GM19397 (cell line): ENCODE results near the gene MTLN.
"Not testable (repeated sequence)": the region's sequence is repeated elsewhere in the genome, so short reads cannot be mapped to it uniquely, and the experiment has no call there.

Source experiments
- ATAC-seq: cut with Tn5 transposase; IDR thresholded peaks from one replicate; pipeline ENCODE4 v1.9.1; 2021; ENCODE audit warnings: mild to moderate bottlenecking, moderate library complexity; ENCODE audit not compliant: unreplicated experiment

Gene MTLN, protein sequence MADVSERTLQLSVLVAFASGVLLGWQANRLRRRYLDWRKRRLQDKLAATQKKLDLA

DNA sequence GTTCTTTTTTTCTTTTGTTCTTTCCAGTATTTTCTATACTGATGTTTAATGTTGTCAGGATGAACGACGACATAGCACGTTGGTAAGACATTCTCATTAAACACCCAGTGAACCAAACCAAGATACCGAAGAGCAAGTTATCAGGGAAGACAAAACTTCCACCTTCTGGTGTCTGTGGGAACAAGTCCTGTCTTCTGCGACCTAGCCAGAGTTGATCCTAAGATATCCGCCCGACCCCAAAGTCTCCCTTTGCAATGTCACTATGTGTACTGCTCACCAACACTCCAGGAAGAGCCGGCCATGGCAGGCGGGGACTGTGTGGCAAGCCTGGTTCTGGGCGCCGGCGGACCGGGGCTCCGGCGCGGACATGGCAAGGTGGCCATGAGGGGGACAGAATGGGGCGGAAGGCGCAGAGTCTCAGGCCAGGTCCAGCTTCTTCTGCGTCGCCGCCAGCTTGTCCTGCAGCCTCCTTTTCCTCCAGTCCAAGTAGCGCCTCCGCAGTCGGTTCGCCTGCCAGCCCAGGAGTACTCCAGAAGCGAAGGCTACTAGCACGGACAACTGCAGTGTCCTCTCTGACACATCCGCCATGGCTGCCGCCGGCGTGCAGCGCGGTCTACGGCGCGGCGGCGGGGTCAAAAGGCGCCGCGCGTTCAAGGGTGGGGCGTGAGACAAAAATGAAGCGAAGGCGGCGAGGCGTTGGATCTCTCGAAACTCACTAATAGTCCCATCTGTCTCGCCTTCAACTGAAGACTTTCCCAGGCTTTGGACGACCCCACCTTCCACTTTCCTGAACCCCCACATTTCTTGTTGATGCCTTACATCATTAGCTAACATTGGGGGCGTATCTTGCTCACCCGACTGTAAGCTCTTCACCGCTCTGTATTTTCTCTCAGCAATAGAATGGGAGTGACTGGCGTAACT lies at the start of gene MTLN:
TSS of gene MTLN (minus strand) at position 610 of the 921 bp plus-strand sequence. CDS start at position 588, 22 bp downstream.
- ATAC-seq = peak; percentile 93

DNA sequence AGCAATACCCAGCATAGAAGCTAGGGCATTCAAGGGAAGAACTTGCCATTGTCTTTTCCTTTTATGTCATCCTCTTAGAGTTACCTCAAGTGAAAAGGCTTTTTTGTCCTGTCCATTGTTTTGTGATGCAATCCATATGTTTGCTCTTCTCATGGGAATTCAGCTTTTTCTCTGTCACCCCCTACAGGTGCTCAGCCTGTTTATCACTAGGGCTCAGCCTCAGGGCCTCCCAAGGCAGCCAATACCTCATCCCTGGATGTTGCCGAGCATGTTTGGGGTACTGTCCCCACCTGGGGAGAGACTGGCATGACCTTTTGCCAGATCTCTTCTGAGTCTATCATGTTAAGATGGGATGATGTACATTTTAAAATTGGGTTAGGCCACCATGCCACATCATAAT lies 49.6 kb upstream of the MTLN start:
- ATAC-seq = not testable (repeated sequence)

DNA sequence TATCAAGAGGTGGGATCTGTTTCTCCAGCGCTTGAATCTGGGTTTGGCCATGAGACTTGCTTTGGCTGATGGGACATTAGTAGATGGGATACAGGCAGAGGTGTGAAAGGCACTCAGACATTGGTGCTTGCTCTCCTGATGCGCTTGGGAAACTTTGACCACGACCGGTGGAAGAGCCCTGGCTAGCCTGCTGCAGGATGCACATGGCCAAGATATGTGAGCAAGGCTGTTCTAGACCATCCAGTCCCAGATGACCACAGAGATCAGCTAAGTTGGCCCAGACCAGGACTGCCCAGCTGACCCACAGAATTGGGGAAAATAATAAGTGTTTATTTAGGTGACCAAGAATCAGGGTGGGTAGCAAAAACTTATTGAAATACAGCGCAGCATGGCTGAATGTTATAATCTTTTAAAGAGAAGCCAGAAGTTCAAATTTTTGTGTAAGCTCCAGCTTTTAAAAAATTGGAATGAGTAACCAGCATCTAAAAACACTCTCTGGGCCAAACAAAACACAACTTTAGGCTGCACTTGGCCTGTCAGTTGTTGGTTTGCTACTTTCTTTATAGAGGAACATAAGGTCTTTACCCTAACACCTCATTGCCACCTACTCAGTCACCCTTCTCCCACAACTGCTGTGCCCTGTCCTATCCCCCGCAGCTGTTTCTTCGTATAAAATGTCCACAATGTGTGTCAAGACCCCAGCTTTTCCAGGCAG lies 35.9 kb upstream of the MTLN start:
- ATAC-seq = not testable (repeated sequence)

DNA sequence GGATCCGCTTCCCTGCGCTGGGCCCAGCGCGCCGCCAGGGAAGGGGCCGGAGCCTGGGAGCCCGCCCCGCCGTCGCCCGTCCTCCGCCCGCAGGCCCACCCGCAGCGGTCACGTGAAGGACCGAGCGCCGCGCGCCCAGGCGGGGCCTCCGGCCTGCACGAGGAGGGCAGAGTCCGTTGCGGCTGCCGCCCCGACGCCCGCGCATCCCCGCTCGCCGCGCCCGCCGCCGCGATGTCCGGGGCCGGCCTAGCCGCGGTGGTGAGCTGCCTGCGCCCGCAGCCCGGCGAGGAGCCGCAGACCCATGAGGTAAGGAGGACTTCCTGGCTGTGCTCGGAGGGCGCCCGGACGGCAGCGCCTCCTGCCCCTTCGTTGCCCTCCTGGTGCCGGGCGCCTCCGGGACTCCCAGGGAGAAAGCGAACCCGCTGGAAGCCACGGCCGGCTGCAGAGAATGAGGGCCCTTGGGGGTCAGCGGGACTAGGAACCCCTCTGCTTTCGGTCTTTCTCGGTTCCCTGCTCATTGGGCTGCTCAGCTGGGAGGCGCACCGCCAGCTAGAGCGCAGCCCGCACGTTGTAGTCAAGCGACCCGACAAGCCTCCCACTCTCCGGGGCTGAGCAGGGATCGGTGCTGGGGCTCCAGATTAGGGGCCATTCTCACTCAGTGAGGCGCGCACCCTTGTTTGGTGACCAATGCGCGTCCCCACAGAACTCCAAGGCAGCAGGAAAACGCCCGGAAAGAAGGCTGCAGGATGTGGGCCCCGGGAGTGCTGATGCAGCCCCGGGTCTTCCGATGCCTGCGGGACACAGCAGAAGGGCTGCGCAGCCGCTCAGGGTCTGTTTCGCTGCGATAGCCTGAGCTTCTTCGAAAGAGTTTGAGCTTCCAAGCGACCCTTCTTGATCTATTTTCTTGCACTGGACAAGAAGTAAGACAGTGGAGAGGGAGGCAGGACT lies 33.4 kb upstream of the MTLN start:
- ATAC-seq = not testable (repeated sequence)

DNA sequence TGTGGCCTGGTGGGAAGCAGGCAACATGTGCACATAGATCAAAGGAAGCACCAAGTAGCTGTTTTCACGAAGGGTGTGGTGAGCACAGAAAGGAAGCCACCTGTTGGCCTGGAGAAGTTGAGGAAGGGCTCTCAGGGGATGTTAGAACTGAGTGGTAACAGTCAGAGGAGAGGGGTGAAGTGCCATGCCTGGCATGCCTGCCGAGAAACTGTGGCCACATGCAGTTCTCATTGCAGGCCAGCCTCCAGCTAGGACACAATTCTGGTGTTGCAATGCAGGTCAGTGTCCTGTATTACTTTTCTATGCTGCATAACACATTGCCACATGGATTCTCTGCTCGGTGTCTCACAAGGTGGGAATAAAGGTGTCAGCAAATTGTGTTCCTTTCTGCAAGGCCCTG lies 30.9 kb upstream of the MTLN start:
- ATAC-seq = not testable (repeated sequence)

DNA sequence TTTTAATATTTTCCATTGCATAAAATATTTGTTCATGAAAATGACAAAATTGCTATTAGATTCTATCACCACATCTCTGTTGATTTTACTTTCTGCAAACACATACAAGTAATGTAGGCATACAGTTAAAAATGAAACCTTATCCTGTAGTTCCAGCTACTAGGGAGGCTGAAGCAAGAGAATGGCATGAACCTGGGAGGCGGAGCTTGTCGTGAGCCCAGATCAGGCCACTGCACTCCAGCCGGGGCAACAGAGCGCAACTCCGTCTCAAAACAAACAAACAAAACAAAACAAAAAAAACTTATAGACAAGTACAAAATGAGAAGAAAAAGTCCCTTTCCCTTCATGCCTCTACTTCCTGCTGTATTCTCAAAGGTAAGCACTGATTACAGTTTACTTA lies 22.2 kb upstream of the MTLN start:
- ATAC-seq = not testable (repeated sequence)

DNA sequence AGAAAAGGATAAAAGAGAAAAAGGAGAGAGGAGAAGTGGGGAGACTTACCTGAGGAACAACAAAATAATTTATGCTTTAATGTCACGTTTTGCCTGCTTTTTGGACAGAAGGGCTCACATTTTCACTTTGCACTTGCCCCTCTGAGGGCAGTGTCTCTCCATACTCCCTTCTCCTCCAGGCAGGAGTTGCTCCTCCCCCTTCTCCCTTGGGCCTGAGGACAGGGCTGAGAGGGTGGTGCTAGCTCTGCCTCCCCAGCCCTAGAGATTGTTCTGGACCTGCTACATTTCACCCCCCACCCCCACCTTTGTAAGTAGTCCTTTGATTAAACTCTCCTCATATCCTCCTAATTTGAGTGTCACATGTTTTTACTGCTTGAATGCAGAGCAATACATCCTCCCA lies 17.5 kb upstream of the MTLN start:
- not testable (repeated sequence) for ATAC-seq

DNA sequence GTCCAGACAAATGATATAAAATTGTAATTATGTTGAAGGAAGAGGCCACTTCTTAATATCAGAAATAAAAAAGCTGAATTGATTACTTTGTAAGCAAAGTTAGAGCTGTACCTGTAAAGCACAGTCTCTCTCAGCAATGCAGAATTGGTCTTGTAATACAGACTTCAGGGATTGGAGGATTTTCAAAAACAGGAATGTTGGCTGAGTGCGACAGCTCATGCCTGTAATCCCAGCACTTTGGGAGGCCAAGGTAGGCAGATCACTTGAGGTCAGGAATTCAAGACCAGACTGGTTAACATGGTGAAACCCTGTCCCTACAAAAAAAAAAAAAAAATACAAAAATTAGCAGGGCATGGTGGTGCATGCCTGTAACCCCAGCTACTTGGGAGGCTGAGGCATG lies 10.3 kb upstream of the MTLN start:
- not testable (repeated sequence) for ATAC-seq

DNA sequence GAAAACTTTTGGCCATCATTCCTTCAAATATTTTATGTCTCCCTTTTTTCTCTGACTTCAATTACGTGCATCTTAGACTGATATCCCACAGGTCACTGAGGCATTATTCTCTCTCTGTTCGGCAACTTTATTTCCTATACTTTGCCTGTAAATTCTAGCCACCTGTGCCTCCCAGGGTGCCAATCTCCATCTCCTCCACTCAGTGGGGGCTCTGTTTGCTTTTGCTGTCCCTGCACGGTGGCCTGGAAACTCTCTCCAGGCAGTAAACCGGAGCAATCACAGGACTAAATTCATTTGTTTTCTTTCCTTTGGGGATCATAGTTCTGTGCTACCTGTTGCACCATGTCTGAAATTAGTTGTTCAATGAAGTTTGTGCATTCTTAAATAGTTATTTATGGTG lies 9.6 kb upstream of the MTLN start:
- ATAC-seq = no peak

DNA sequence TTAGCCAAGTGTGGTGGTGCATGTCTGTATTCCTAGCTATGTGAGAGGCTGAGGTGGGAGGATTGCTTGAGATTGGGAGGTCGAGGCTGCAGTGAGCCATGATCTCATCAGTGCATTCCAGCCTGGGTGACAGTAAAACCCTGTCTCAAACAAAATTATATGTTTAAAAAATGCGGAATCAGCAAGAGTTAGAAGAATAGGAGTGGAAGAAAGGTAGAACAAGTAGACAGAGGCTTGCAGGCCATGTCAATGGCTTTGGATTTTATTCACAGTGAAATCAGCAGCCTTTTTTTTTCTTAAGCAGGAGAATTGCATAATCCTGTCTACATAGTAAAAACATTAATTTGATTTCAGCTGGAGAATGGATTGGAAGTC lies 7.8 kb upstream of the MTLN start:
- ATAC-seq = no peak

DNA sequence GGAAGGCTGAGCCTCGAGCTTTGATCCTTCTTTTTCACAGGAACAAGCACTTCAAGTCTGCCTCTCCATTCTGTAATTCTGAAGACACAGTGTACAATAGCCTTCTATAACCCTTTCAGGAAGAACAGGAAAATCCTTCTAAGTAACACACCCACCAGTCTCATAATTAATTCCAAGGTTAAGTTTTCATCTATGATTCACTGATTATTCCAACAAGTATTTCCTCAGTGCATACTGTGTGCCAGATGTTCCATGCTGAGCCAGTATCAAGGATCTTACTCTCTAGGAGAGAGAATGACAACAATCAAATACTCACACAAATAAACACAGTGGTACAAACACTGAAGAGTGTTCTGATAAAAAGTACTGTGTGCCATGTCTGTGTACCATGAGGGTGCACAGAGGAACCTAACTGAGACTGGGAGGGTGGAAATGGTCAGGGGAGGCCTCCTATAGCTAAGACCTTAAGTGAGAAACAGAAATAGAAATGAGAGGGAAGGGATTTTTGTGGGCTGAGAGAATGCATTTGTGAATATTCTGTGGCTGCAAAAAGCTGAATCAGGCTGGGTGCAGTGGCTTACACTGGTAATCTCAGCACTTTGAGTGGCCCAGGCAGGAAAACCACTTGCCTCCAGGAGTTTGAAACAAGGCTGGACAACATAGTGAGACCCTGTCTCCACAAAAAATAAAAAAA lies 7.3 kb upstream of the MTLN start:
- ATAC-seq = no peak

DNA sequence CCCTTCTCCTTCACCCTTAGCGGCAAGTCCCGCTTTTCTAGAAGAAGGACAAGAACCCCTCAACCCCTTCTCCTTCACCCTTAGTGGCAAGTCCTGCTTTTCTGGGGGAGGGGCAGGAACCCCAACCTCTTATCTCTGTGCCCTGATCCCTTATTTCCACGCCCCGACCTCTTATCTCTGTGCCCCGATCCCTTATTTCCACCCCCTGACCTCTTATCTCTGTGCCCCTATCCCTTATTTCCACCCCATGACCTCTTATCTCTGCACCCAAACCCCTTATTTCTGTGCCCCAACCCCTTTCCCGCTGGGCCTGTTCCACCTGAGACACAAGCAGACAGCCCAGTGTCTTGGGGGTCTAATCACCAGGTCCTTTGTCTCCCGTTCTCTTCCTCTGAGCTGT lies 6.5 kb upstream of the MTLN start:
- not testable (repeated sequence) for ATAC-seq

DNA sequence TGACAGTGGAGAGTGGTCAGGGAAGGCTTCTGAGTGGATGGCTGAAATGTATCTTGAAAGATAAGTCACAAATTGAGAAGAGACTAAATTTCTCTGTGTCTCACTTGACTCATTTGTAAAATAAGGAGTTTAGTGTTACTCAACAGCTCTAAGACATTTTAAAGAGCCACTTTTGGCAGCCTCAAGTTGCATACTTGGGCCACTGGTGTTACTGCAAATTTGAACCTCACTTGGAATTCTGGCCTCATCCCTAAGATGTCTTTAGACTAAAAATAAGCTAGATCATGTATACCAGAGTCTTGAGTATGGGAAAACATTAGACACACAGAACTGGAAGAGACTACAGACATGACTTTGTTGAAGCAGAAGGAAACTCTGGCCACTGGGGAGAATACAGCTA lies 4.5 kb upstream of the MTLN start:
- ATAC-seq = no peak

DNA sequence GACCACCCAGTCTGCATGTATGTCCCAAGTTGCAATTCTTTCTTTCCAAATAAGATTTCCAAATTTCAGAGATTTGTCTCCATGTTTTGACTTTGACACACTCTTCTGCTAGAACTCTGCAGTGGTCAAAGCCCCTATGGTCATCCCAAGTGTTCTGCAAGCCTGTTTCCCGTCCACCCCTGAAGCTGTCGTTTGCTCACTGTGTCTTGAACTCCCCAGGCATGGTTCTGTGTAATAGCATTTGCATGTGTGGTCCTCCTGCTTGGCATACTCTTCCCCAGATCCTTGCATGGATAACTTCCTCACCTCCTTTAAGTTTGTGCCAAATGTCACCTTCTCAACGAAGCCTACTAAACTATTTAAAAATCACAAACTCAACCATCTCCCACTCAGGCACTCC lies 3.9 kb upstream of the MTLN start:
- no peak for ATAC-seq

DNA sequence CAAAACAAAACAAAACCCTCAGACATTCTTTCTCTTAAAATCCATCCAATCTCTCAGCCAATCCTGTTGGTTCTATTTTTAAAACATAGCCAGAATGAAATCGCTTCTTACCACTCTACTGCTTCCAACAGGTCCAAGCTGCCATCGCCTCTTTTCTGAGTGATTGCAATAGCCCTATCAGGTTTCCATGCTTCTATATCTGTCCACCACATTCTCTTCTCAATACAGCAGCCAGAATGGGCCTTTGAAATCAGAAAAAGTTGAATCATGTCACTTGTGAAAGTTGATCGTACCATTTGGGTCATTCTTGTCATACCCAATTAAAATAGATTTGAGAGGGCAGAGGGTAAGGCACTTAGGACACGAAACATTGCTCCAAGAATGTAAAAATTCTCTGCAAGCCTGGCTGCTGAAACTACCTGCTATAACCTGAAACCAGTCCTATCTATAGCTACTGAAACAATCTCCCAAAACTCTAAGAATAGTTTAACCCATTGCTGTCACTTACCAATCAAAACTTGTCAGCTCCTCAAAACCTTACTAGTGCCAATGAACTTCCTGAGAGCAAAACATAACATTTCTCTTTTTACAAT lies 3.3 kb upstream of the MTLN start:
- no peak for ATAC-seq

DNA sequence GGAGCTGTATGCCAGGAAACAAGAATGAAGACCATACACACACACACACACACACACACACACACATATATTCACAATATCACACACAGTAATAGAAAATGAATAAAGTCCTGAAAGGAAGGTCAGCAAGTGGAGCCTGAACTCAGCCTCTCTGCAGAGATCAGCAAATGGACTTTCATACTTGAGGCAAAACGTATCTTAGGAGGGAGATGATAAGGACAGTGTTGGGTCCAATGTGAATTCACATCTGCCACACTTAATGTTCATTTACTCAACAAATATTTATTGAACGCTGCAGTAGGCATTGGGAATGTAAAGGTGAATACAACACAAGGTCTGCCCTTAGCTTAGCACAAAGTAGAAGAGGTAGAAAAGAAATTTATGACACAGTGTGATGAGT lies 2.7 kb upstream of the MTLN start:
- no peak for ATAC-seq

DNA sequence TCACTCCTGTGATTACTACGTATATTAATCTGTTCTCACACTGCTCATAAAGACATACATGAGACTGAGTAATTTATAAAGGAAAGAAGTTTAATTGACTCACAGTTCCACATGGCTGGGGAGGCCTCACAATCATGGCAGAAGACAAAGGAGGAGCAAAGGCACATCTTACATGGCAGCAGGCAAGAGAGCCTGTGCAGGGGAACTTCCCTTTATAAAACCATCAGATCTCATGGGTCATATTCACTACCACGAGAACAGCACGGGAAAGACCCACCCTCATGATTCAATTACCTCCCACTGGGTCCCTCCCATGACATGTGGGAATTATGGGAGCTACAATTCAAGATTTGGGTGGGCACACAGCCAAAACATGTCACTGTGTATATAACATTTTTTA lies 1.2 kb upstream of the MTLN start:
- ATAC-seq = not testable (repeated sequence)

DNA sequence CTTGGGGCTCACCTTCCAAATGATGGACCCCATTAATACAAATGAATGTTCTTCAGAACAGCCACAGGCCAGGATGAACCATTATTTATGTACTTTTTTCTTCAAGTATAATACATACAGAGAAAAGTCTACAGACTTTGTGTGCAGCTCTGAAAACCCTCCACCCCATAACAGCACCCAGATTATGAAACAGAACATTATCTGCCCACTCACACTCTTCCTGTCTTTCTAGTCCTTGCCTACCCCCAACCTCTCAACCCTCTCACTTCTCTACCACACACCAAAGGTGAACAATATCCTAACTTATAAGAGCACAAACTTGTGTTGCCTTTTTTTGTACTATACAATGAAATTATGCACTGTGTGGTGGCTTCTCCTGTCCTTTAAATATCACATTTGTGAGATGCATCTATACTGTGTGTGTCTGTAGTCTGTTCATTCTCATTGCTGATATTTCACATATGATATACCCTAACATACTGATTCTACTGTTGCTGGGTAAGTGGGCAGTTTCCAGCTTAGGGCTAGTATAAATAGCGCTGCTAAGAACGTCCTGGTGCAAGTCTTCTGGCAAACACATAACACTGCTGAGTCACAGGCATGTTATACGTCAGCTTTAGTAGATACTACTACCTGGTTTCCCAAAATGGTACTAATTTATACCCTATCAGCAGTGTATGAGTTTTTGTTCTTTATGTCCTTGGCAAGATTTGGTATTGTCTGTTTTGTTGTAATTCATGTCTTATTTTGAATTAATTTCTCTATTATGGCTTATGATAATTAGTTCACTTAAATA lies 6.5 kb downstream of the MTLN start:
- ATAC-seq = no peak
